Measurements from ENCODE around the gene FSIP2.
"Not testable (repeated sequence)": the region's sequence is repeated elsewhere in the genome, so short reads cannot be mapped to it uniquely, and the experiment has no call there.

Gene FSIP2

DNA sequence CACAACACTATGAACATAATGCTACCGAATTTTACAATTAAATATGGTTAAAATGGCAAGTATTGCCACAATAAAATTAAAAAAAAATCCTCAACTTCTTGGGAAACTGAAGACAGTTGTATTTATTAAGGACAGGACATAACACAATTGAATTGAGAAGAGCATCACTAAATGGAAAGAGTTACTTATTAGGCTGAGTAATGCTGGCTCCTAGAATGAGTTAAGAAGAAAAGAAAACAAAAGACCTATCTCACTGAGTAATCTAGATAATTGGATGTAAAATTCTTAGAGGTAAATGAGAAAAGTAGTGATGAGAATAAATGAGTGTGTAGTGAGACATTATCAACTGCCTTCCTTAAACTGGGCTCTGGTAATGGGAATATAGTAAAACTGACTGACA lies 121.7 kb downstream of the FSIP2 start:
- H3K9me3 ChIP-seq (ENCODE audit: insufficient read depth, low read depth, low read length), result no peaks in the 10 kb centered on the region
- no peaks in the 10 kb centered on the region for H3K27me3 ChIP-seq (ENCODE audit: insufficient read depth, low read length)
- H3K4me3 ChIP-seq (ENCODE audit: low read length), result no peak overlapping the region
- H3K36me3 ChIP-seq (ENCODE audit: insufficient read depth, low read depth, low read length), result no peaks in the 10 kb centered on the region
- no peak overlapping the region for H3K9ac ChIP-seq (ENCODE audit: low read depth, low read length)
- H3K4me1 ChIP-seq (ENCODE audit: insufficient read depth, low read length), result no peaks in the 10 kb centered on the region
- no peak overlapping the region for H3K27ac ChIP-seq (ENCODE audit: low read length)

DNA sequence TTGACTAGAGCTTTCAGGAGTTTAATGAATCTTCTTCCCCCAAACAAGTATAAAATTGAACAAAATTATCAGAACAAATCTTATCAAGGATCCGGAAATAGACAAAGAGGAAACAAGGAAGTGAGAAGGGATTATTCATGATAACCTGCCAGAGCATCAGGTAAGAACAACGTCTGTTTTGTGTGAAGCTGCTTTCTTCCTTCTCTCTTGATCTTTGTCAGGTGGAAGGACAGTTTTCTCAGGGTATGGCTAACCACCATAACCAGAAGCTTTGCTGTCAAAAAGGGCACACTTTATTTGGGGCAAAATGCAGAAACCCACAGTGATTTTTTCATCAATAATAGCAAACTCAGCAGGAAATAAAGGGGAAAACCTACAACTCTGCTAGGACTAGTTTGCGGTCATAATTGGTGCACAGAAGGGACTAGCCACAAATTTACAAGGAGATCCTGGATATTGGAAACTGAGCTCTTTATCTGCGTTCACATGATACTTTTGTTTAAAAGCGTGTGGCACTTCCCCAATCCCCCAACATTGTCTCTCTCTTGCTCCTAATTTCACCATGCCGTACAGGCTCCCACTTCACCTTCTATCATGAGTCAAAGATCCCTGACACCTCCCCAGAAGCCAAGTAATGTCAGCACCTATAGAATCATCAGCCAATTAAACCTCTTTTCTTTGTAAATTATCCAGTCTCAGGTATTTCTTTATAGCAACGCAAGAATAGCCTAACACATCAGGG lies 124.2 kb downstream of the FSIP2 start:
- H3K4me1 ChIP-seq (ENCODE audit: insufficient read depth, low read length), result no peaks in the 10 kb centered on the region
- H3K27ac ChIP-seq (ENCODE audit: low read length), result no peak overlapping the region
- no peaks in the 10 kb centered on the region for H3K27me3 ChIP-seq (ENCODE audit: insufficient read depth, low read length)
- H3K4me3 ChIP-seq (ENCODE audit: low read length), result no peak overlapping the region
- no peaks in the 10 kb centered on the region for H3K36me3 ChIP-seq (ENCODE audit: insufficient read depth, low read depth, low read length)
- no peak overlapping the region for H3K9ac ChIP-seq (ENCODE audit: low read depth, low read length)
- no peaks in the 10 kb centered on the region for H3K9me3 ChIP-seq (ENCODE audit: insufficient read depth, low read depth, low read length)

DNA sequence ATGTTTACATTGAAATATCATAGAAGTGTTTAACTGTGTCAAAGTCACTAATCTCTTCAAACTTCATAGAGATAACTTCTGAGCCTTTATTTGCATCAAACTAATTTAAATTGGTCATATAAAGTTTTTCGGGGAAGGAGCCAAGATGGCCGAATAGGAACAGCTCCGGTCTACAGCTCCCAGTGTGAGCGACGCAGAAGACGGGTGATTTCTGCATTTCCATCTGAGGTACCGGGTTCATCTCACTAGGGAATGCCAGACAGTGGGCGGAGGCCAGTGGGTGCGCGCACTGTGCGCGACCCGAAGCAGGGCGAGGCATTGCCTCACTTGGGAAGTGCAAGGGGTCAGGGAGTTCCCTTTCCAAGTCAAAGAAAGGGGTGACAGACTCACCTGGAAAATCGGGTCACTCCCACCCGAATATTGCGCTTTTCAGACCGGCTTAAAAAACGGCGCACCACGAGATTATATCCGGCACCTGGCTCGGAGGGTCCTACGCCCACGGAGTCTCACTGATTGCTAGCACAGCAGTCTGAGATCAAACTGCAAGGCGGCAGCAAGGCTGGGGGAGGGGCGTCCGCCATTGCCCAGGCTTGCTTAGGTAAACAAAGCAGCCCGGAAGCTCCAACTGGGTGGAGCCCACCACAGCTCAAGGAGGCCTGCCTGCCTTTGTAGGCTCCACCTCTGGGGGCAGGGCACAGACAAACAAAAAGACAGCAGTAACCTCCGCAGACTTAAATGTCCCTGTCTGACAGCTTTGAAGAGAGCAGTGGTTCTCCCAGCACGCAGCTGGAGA lies 126.1 kb downstream of the FSIP2 start:
- H3K4me1 ChIP-seq (ENCODE audit: insufficient read depth, low read length); H3K36me3 ChIP-seq (ENCODE audit: insufficient read depth, low read depth, low read length); H3K9me3 ChIP-seq (ENCODE audit: insufficient read depth, low read depth, low read length); H3K27ac ChIP-seq (ENCODE audit: low read length); H3K9ac ChIP-seq (ENCODE audit: low read depth, low read length); H3K27me3 ChIP-seq (ENCODE audit: insufficient read depth, low read length): not testable (repeated sequence)
- H3K4me3 ChIP-seq (ENCODE audit: low read length), result peak overlapping the region; percentile 36; the same call in 1 of the 2 replicates

DNA sequence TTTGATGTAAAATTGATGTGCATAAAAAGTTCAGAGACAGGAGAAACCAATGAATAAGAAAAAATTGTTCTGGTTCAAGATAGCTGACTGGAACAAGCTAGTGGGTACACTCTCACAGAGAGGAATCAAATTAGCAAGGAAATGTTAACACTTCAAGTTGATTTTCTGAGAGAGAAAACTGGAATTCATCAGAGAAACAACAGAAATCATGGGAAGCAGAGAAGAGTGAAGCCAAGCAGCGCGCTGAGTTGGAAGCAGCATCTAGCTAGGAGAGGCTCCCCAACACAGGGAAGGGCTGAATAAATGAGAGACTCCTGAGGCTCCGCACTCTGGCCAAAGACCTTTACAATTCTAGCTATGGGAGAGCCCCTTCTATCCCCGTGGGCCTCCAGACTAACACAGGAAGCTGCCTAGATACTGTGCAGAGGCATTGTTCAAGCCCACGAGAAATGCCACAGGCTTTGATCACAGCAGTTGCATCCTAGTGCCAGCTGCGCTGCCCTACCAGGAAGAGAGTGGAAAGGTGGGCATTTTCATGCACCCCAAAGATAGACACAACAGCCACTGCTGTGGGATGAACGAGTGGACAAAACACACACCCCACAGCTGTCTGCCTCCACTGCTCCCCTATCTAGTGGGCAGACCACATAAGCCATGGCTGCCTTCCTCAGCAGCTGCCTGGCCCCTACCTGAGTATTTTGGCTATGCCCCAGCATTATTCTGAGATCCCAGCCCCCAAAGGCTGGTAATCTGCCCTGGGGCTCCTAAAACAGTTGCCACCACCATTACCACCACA lies 136.7 kb downstream of the FSIP2 start:
- Histone ChIP-seq H3K4me3 (ENCODE audit: low read length) (no peak overlapping the region), H3K27ac (ENCODE audit: low read length) (no peak overlapping the region), H3K9ac (ENCODE audit: low read depth, low read length) (no peak overlapping the region), H3K4me1 (ENCODE audit: insufficient read depth, low read length) (no peaks in the 10 kb centered on the region), H3K36me3 (ENCODE audit: insufficient read depth, low read depth, low read length) (no peaks in the 10 kb centered on the region), H3K9me3 (ENCODE audit: insufficient read depth, low read depth, low read length) (no peaks in the 10 kb centered on the region), H3K27me3 (ENCODE audit: insufficient read depth, low read length) (no peaks in the 10 kb centered on the region)

DNA sequence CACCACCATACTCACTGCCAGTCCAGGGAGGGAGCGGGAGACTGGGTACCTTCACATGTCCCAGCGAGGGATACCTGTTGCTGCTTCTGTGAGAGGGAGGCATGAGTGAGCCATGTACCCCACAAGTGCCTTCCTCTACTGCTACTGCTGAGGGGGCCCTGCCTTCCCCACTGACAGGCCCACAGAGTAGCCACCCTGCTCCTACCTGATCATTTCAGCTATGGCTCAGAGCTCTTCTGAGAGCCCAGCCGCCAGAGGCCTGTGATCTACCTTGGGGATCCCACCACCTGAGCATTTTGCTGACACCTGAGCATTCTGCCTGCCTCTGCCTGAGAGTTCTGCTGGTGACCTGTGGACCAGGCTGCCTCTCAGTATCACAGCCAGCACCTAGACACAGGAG lies 137.6 kb downstream of the FSIP2 start:
- H3K36me3 ChIP-seq (ENCODE audit: insufficient read depth, low read depth, low read length), result no peaks in the 10 kb centered on the region
- H3K4me3 ChIP-seq (ENCODE audit: low read length), result no peak overlapping the region
- H3K27me3 ChIP-seq (ENCODE audit: insufficient read depth, low read length), result no peaks in the 10 kb centered on the region
- H3K4me1 ChIP-seq (ENCODE audit: insufficient read depth, low read length), result no peaks in the 10 kb centered on the region
- H3K9ac ChIP-seq (ENCODE audit: low read depth, low read length), result no peak overlapping the region
- no peaks in the 10 kb centered on the region for H3K9me3 ChIP-seq (ENCODE audit: insufficient read depth, low read depth, low read length)
- H3K27ac ChIP-seq (ENCODE audit: low read length), result no peak overlapping the region

DNA sequence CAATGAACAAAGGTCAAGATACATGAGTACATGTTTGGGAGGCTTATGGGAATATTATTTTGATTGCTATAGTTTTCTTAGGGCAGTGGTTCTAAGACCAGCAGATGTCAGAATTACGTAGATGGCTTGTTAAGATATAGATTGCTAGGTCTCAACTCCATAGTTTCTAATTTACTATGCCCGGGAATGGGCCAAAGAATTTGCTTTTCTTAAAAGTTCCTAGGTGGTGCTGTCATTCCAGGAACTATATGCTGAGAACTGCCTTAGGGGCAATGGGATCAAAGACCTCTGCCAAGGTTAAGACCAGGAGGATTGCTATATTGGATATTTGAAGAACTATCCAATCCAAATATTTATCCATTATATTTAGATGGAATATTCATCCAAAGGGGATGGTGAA lies 141.8 kb downstream of the FSIP2 start:
- Histone ChIP-seq H3K9me3 (ENCODE audit: insufficient read depth, low read depth, low read length) (no peaks in the 10 kb centered on the region), H3K27ac (ENCODE audit: low read length) (no peak overlapping the region), H3K4me1 (ENCODE audit: insufficient read depth, low read length) (no peaks in the 10 kb centered on the region), H3K36me3 (ENCODE audit: insufficient read depth, low read depth, low read length) (no peaks in the 10 kb centered on the region), H3K9ac (ENCODE audit: low read depth, low read length) (no peak overlapping the region), H3K27me3 (ENCODE audit: insufficient read depth, low read length) (no peaks in the 10 kb centered on the region), H3K4me3 (ENCODE audit: low read length) (no peak overlapping the region)
